Suprapubic skin (tissue), 4 donors: ENCODE data around the gene KIAA1755. TPM values are rescaled to one million over a fixed set of nuclear protein-coding genes. Genes with fewer than 3 reads are reported as not detected.

Source experiments
- DNase-seq, 2 donors: peaks; one replicate each; pipeline ENCODE4 v3.0.0-alpha.2; 2019; ENCODE audit warnings: low spot score in 2 of 2
- H3K27ac ChIP-seq: fragments of 200-600 bp; sonication (generic); one replicate; pipeline ENCODE4 v1.5.1; 2019
- H3K27me3 ChIP-seq: fragments of 200-600 bp; sonication (generic); one replicate; pipeline ENCODE4 v1.5.1; 2019
- H3K36me3 ChIP-seq: fragments of 200-600 bp; sonication (generic); one replicate; pipeline ENCODE4 v1.5.1; 2019
- H3K4me1 ChIP-seq: fragments of 200-600 bp; sonication (generic); one replicate; pipeline ENCODE4 v1.5.1; 2019
- H3K4me3 ChIP-seq: fragments of 200-600 bp; sonication (generic); one replicate; pipeline ENCODE4 v1.5.1; 2019; ENCODE audit warnings: mild to moderate bottlenecking
- H3K9me3 ChIP-seq: fragments of 200-600 bp; sonication (generic); one replicate; pipeline ENCODE4 v1.5.1; 2019
- EP300 ChIP-seq: sonication (generic); formaldehyde crosslinking; IDR thresholded peaks from one replicate; pipeline ENCODE4 v1.6.1; 2017; ENCODE audit warnings: antibody characterized with exemption
- POLR2A ChIP-seq, 2 donors: fragments of 450-650 bp; IDR thresholded peaks; one replicate each; pipeline ENCODE4 v1.6.1; 2017; ENCODE audit warnings: antibody characterized with exemption in 2 of 2, mild to moderate bottlenecking in 2 of 2, moderate library complexity in 2 of 2
- POLR2AphosphoS5 ChIP-seq, 3 donors: sonication (generic); formaldehyde crosslinking; IDR thresholded peaks; one replicate each; pipeline ENCODE4 v1.6.1; 2017; ENCODE audit warnings: antibody characterized with exemption in 3 of 3
- WGBS: methylation state at CpG from one replicate; pipeline ENCODE4 v1.1.5; 2018; 5-methylcytosine and 5-hydroxymethylcytosine counted together
- total RNA-seq, 4 donors: library from RNA; depleted of rRNA; stranded (reverse); fragments of >200 nt; gene quantifications; one replicate each; pipeline ENCODE4 v1.1.0, GENCODE V29; 2016
- TF ChIP-seq, protein P1 (sequence below), 2 donors: fragments of 200-600 bp in 1 of 2; fragments of 450-650 bp in 1 of 2; sonication (generic) in 1 of 2; IDR thresholded peaks; one replicate each; pipeline ENCODE4 v1.5.1; 2016 to 2019; ENCODE audit warnings: antibody characterized with exemption in 2 of 2, mild to moderate bottlenecking in 1 of 2, moderate library complexity in 1 of 2

Gene KIAA1755
- total RNA-seq, 4 donors from 2014 or later, result 1.2 to 3.3 (median 2.0) TPM; not detected in 1

DNA sequence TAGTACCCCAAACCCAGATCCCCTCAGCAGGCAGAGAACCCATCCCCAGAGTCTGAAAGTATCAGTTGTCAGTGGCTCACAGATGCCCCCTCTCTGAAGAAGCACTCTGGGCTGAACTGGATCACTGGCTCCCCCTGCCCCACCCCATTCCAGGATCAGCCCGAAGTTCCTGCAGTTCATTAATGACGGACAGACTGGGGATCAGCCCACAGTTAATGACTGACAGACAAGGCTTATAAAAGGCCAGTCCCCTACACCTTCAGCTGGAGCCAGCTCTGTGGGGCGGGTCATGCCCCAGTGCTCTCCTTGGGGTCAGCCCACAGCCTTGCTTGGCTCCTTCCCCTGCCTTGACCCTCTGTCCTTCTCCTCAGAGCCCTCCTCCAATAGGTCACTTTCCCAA is 21.7 kb downstream of the KIAA1755 start:
- TF ChIP-seq POLR2AphosphoS5 (IDR thresholded peaks at IDR 0.05), result no peak
- TF ChIP-seq POLR2A (IDR thresholded peaks at IDR 0.05), result no peak
- TF ChIP-seq, protein P1, sequence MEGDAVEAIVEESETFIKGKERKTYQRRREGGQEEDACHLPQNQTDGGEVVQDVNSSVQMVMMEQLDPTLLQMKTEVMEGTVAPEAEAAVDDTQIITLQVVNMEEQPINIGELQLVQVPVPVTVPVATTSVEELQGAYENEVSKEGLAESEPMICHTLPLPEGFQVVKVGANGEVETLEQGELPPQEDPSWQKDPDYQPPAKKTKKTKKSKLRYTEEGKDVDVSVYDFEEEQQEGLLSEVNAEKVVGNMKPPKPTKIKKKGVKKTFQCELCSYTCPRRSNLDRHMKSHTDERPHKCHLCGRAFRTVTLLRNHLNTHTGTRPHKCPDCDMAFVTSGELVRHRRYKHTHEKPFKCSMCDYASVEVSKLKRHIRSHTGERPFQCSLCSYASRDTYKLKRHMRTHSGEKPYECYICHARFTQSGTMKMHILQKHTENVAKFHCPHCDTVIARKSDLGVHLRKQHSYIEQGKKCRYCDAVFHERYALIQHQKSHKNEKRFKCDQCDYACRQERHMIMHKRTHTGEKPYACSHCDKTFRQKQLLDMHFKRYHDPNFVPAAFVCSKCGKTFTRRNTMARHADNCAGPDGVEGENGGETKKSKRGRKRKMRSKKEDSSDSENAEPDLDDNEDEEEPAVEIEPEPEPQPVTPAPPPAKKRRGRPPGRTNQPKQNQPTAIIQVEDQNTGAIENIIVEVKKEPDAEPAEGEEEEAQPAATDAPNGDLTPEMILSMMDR (IDR thresholded peaks at IDR 0.05), result no peak
- TF ChIP-seq EP300, result no peak
- H3K27ac ChIP-seq, result no peak overlapping the region
- H3K9me3 ChIP-seq, result no peaks in the 10 kb centered on the region
- H3K27me3 ChIP-seq, result peaks cover 4% of the 10 kb centered on the region
- DNase-seq, result no peak
- H3K36me3 ChIP-seq, result no peaks in the 10 kb centered on the region
- no peaks in the 10 kb centered on the region for H3K4me1 ChIP-seq
- 55% methylated on average over 3 of the region's 3 CpGs for WGBS
- no peak overlapping the region for H3K4me3 ChIP-seq

DNA sequence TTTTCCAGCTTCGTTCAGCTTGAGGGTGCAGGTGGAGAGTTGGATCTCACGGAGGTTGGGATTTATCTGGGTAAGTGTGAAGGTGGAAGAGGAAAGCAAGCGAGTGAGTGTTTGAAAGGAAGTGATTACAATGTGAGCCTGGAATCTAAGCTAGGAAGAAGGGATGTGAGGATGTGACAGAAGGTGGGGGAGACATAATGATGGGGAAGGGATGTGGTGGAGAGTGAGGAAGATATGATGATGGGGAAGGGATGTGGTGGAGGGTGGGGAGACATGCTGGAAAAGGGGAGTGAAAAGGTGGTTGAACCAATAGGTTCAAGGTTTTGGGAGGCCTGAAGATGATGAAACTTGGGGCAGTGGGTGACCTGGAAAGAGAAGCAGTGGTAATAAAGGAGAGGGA is 23.2 kb downstream of the KIAA1755 start:
- 88% methylated on average over 3 of the region's 3 CpGs for WGBS
- H3K4me1 ChIP-seq, result no peaks in the 10 kb centered on the region
- no peak overlapping the region for H3K27ac ChIP-seq
- no peaks in the 10 kb centered on the region for H3K36me3 ChIP-seq
- no peak overlapping the region for H3K4me3 ChIP-seq
- TF ChIP-seq EP300 (no peak), POLR2AphosphoS5 (IDR thresholded peaks at IDR 0.05) (no peak), POLR2A (IDR thresholded peaks at IDR 0.05) (no peak)
- TF ChIP-seq, protein P1 (IDR thresholded peaks at IDR 0.05), result no peak
- peaks cover 4% of the 10 kb centered on the region for H3K27me3 ChIP-seq
- no peaks in the 10 kb centered on the region for H3K9me3 ChIP-seq
- DNase-seq, result no peak

DNA sequence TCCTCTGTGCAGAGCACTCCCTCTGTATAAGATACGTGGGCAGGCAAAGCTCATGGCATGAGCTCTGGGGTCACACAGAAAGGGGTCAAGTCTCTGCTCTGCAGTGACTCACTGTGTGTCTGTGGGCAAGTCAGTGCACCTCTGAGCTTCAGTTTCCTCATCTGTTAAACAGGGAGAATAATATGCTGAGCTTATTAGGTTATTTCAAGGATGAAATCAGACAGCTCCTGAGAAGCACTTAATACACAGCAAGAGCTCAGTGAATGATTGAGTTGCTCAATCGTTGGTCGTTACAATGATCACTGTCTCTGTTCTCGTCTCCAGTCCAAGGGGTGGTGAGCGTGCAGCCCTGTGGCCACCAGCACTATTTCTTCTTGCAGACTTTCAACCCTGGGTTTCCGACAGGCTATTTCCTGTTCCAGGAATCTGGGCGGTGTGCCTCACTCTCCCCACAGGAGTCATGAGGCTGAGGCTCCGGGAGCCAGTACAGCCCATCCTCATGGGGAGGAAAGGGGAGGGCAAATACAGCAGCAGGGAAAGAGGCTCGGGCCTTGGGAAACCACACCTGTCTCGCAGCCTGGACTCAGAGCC is 28.9 kb downstream of the KIAA1755 start:
- Histone ChIP-seq H3K4me1 (peaks cover 5% of the 10 kb centered on the region), H3K27me3 (no peaks in the 10 kb centered on the region), H3K4me3 (no peak overlapping the region), H3K9me3 (no peaks in the 10 kb centered on the region), H3K36me3 (no peaks in the 10 kb centered on the region), H3K27ac (no peak overlapping the region)
- 59% methylated on average over 8 of the region's 10 CpGs for WGBS
- TF ChIP-seq EP300 (no peak), POLR2AphosphoS5 (IDR thresholded peaks at IDR 0.05) (no peak), POLR2A (IDR thresholded peaks at IDR 0.05) (no peak)
- TF ChIP-seq, protein P1 (IDR thresholded peaks at IDR 0.05), result no peak
- DNase-seq, result no peak

DNA sequence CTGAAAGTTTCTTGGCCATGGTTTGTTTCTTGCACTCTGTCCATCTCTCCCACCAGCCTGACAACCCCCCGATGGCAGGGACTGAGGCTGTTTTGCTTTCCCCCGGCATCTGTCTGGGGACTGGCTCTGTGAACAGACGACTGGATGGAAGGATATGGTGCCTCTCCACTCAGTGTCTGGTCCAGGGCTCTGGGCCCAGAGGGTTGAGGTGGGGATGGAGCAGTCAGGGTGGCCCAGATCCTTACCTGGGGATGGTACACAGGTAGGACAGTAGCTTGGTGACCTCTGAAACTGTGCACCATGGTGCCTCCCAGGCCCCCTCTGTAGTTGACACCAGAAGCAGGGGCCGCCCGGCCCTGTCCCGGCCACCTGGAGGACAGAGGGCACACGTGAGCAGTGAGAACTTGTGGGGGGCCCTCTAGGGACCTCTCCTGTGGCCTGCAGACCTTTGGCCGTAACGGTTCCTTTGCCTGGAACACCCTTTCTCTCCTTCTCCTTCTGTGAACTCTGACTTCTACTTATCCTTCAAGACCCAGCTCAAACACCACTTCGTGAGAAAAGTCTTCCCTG is 29.5 kb downstream of the KIAA1755 start:
- H3K4me3 ChIP-seq, result no peak overlapping the region
- no peaks in the 10 kb centered on the region for H3K36me3 ChIP-seq
- H3K9me3 ChIP-seq, result no peaks in the 10 kb centered on the region
- H3K27ac ChIP-seq, result no peak overlapping the region
- TF ChIP-seq EP300 (no peak), POLR2A (IDR thresholded peaks at IDR 0.05) (no peak), POLR2AphosphoS5 (IDR thresholded peaks at IDR 0.05) (no peak)
- TF ChIP-seq, protein P1 (IDR thresholded peaks at IDR 0.05), result no peak
- no peak for DNase-seq
- WGBS, result 79% methylated on average over 4 of the region's 10 CpGs
- H3K4me1 ChIP-seq, result peaks cover 9% of the 10 kb centered on the region
- H3K27me3 ChIP-seq, result no peaks in the 10 kb centered on the region

DNA sequence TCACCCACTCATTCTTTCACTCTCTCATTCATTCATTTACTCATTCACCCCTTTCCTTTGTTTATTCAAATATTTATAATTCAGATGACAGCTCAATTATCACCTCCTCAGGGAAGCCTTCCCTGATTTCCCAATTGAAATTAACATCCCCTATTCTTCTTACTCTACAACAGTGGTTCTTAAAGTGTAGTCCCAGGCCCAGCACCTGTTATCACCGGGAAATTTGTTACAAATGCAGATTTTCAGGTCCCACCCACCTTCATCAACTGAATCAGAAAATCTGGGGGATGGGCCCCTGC is 30.3 kb downstream of the KIAA1755 start:
- peaks cover 10% of the 10 kb centered on the region for H3K4me1 ChIP-seq
- DNase-seq, result no peak
- H3K4me3 ChIP-seq, result no peak overlapping the region
- no peaks in the 10 kb centered on the region for H3K9me3 ChIP-seq
- WGBS, result 68% methylated on average over 1 of the region's 1 CpG
- no peaks in the 10 kb centered on the region for H3K27me3 ChIP-seq
- no peaks in the 10 kb centered on the region for H3K36me3 ChIP-seq
- H3K27ac ChIP-seq, result no peak overlapping the region
- TF ChIP-seq POLR2AphosphoS5 (IDR thresholded peaks at IDR 0.05), result no peak
- TF ChIP-seq POLR2A (IDR thresholded peaks at IDR 0.05), result no peak
- TF ChIP-seq EP300, result no peak
- TF ChIP-seq, protein P1 (IDR thresholded peaks at IDR 0.05), result no peak
